NCI-H82 treated with DMSO at 0.1 percent for 48 hours (cell line): Measurements from ENCODE around the gene MNT.
A peak's percentile ranks its signal among the peaks of the same experiment; 100 is the strongest.

Experiments used
- DNase-seq: peaks from one replicate; lab custom pipeline; 2025; ENCODE audit not compliant: unreplicated experiment; lab: John Stamatoyannopoulos, UW

MNT gene

DNA sequence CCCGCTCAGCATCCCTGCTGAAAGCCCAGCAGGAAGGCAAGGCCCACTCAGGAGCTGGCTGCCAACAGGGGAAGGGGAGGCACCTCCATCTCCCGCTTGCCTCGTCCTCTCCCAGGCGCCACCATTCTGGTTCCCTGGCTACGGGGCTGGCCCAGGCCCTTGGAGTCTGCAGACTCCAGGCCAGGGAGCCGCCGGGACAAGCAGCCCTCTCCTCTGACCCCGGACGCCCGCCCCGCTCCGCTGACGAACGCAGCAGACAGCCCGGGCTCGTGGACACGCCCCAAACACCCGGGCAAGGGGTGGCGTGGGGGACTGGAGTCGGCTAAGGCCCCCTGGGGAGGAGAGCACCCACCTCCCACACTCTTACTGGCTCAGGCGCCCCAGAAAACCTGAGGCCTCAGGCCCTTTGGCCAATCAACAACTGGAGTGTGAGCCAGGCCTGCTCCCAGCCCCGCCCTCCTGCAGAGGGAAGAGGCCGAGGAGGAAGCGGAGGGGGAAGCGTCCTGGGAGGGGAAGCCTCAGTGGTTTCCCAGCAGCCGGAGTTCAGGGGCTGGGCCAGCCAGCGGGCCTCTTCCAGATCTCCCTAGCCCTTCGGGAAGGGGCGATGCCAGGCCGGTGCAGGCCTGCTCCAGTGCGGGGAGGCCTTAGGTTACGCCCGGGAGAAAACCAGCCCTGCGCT, 4.2 kb downstream of the MNT start:
- peak; percentile 82 for DNase-seq

DNA sequence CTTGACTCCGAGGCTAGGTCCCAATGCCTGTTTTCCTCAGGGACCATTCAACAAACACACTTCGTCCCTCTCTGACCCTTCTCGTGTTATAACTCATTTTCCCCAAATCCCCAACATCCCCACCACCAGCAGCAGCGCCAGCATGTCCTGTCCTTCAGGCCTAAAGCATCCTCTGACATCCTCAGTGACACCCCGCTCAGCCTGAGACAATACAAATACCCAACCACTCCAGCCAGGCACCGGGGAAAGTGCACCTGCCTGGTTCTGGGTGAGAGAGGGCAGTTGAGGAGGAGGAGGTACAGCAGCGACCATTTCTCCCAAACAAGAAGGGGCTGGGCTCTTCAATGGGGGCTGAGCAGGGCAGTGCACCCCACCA, 4.7 kb downstream of the MNT start:
- DNase-seq: no peak

DNA sequence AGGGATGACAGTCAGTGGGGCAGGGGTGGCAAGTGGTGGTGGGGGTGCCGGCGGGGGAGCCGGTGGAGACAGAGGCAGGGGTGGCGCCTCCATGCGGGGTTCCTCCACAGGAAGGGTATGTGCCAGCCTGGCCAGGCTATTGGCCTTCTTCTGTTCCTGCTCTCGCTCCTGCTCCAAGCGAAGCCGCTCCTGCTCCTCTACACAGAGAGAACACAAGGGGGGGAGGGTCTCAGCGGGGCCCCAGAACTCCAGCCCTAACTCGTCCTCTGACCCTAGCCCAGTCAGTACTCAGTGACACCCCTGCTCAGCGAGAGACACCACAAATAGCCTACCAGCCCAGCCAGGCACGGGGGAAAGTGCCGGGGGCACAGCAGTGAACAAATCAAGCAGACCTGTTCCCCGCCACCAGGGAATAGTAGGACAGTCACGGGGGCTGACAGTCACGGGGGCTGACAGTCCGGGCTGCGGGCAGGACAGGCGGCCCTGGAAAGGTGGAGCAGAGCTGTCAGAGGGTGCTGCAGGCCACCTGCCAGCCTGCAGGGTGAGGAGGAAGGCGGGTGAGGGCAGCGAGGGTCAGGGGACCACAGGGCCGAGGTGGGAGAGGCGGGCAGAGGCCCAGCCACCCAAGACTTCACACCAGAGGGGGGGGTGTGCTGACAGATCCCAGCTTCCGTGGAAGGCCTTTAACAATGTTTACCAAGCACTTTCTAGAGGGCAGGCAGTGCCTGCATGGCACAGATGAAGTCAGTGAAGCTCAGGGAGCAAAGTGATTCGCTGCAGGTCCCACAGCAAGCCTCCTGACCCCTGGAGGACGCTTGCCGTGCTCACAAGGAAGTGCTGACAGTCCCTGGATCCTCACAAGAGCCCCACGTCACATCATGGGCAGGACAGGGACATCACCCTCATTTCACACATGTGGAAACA, 5.3 kb downstream of the MNT start:
- DNase-seq: no peak

DNA sequence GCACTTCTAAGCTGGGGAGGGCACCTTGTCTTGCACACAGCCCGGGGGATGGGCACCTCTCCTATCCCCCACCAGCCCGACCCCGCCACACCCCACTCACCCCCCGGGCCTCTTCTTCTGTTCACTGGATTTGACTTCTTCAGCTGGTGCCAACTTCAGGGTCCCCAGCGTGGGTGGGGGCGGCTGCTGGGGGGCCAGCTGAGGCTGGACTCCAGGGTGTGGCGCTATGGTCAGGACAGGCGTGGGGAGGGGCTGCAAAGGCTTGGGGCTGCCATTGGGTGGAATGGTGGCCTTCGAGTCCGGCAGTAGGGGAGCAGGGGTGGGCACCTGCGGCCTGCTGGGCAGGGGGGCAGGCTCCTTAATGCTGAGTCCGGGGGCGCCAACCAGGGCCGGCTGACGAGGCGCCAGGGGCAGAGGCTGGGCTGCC, 6.1 kb downstream of the MNT start:
- DNase-seq: no peak

DNA sequence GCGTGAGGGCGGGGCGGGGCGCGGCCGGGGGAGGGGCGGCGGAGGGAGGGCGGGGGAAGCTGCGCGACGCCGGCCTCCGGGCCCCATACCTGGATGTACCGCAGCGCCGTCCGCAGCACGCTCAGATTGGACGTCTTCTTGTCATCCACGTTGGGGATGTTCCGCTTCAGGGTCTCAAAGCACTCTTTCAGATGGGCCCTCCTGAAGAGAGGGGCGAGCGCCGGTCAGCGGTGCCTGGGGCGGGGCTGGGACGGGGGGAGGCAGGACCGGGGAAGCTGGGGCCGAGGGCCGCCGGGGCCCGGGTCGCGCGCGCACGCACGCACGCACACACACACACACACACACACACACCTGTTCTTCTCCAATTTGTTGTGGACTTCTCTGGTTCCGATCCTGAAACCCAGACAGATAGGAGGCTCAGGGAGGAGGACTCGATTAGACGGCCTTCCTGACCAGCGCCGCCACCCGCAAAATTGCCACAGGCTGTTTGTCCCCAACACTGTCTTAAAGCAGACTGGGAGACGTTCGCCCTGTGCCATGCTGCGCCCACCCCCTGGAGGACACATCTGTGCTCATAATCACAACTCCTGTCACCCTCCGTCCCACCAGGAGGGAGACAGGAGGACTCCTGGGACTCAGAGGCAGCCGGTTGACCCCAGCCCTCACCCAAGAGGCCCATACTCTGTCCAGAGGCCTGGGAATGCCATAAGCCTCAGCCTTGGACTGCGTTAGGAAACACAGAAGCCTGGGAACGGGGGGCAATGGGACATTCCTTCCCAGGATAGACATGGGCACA, 6.7 kb downstream of the MNT start:
- DNase-seq: peak; percentile 67

DNA sequence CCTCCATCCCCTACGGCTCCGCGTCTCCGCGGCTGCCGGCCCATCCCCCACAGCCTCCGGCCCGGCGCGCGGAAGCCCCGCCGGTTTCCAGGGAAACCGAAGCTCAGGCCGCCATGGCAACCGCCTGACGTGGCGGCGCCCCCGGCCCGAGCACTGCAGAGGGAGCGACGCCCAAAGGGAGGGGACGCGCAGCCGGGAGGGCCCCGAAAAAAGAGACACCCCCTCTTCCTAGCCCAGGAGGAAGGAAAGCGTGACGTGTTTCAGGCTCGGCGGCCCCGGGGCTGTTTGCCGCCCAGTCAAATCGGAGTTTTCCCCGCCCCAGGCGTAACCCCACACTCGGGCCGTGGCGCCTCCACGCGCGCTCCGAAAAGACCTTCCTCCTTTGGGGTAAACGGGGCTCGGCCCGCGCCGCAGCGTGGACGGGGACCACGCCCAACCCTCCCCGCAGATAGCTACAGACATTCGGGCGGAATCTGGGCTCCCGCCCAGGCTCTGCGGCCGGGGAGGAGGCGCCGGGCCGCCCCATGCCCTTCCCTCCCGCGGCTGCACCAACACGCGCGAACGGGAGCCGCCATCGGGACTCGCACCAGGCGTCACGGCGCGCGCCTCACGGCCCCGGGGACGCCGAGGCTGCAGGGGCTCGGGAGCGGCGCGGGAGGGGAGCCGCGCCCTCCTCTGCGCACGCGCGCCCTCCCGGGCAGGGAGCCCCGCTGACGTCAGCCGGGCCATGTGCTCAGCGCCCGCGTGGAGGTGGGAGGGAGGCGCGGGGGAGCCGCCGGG, 7.5 kb downstream of the MNT start:
- DNase-seq: peak; percentile 65

DNA sequence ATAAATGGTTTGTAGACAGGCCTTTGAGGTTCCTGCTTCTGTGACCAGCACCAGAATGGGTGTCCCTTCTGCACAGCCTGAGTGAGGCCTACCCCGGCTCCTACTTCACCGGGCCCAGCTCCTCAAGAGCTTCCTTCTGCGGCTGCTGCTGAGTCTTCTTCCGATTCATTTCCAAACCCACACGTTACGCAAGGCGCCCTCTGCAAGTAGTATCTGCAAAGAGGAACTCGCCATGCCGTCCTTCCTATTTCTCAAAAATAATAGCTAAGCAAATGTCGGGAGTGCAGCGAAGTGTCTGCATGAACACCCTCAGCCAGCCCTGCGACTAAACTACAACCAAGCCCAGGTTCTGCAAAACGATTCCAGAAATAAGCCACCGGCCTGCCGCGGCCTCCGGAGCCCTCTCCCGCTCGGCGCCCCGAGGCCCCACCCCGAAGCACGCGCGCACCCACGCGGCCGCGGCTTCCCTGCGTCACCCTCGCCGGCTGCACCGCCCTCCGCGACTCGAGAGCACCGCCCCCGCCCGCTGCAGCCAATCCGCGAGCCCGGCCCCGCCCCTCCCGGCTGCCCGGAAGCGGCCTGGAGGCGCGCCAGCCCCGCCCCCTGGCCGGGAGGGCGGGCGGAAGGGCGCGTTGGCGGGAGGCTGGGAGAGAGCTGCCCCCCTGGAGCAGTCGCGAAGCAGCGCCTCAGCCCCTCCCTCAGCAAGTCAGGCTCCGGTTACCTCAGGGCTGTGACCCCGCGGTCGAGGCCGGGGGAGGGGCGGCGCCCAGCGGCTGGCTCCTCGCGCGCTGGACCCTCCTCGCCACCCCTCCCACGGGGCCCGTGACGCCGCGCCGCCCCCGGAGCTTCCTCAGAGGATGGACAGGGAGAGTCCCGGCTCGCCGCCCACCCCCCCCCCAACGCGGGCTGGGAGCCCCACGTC, 8.3 kb downstream of the MNT start:
- peak; percentile 93 for DNase-seq

DNA sequence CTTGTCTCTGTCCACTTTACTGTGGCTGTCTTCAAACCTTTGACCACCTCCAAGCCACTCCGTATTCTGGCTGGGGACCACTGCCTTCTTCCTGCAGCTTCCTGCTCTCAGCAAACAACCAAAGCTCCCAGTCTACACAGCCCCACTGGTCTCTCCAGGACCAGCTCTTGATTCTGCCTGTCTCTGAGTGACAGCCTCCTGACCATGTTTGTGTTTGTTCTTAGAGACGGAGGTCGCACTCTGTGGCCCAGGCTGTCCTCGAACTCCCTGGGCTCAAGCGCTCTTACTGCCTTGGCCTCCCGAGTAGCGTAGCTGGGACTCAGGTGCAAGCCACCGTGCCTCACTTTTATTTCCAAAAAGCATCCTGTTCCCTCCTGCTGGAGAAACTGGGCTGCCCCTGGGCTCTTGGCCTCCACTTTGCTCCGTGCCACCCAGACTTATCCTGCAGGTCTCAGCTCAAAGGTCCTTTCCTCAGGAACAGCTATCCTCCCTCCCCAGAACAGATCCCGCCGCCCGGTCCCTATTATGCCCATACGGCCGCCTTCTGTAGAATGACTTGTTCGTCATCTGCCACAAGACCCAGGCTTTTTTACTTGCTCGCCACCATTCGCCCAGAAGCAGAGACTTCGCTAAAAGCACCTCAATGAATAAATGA, 9.1 kb downstream of the MNT start:
- DNase-seq: no peak

DNA sequence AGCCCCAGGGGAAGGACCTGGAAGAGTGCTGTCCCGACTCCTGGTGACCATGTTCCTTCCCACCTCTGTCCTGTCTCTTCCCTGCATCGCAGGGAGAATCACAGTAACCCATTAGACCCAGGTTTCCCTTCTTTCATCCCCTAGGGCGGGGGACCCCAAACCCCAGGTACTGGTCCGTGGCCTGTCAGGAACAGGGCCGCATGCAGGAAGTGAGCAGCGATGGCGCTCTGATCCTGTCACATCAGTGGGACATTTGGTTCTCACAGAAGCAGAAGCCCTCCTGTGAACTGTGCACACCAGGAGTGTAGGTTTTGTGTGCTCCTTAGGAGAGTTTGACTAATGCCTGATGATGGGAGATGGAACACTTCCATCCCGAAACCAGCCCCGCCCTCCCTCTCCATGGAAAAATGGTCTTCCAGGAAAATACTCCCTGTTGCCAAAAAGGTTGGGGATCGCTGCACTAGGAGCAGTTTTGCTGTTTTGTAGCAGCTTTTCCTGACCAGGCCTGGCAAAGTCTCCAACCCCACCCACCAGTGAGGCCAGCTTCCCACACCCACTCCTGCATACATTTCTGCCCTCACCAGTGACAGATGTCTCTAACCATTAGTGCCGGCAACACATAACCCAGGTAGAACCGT, 10.5 kb downstream of the MNT start:
- DNase-seq: no peak

DNA sequence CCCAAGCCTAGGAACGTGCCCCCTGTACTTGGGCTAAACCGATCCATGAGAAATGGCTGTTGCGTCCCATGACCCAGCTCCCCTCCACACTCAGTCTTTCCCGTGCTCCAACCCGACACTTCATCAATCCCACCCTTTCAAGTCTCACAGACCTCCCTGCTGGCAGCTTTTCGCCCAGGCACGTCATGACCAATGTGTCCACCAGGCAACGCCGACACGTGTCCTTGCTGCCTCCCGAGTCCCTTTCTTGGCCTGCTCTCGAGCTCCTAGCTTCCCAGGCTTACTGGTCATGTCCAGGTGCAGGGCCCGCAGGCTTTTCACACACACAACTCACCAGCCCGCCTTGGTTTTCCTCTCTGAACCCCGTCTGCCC, 12.2 kb downstream of the MNT start:
- no peak for DNase-seq

DNA sequence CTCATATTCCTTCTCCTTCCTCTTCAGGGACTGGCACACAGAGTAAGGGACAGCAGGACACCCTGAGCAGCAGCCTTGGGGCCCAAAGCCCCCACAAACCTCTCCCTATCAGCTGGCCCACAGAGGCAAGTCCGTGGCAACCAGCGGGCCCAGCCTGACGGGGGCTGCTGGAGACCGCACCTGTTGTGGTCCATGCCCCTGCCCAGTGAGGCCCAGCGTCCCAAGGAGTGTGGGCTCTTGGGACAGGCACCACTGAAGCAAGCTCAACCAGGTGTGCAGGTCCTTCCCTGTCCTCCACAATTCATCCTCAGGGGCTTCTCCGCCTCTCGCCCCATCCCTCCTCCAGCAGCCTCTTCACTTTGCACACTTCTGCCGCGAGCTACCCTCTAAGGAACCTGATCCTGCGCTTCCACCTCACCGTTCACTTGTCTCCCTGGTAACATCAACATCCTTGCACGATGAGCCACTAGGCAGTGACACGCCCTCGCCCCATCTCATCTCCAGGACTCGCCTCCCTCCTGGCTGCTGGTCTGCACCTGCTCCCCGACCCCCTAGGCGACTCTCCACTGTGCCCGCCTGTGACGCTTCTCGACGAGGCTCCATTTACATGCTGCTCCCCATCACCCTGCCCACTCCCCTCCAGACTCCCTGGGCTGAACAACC, 12.7 kb downstream of the MNT start:
- DNase-seq: no peak

DNA sequence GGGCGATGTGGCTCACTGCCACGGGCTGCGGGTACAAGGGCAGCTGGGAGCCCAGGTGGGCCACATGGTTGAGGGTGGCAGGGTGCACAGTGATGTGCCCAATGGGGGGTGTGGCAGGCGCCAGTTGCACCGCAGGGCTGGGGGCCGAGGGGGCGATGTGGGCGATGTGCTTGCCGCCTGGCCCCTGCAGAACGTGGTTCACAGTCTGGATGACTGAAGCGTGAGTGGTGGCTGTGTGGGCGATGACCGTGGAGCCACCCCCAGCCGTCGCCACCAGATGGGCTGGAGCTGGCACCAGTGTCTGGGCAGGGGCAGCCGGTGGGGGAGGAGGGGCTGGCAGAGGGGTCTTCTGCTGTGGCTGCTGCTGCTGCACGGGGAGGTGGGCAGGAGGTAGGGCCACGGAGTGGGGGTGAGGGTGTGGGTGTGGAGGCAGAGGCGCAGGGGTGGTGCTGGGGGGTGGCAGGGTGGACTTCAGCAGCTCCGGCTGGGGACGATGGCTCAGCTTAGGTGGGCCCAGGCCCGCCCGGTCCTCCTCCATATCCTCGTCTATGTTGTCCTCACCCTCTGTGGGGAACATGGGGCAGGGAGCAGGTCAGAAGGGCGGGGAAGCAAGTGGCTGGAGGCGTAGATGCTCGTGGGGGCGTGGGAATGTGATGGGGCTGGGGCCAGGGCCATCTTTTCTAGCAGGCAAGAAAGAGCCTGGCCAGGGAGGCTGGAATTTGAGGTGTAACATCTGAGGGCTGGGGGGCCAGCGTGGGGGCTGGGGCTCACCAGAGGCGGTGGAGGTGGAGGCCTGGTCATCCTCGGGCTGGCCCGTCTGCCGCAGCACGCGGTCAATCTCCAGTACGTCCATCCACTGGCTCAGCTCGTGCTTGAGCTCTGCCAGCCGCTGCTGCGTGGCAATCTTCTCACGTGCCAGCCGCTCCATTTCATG, 13.5 kb downstream of the MNT start:
- no peak for DNase-seq

DNA sequence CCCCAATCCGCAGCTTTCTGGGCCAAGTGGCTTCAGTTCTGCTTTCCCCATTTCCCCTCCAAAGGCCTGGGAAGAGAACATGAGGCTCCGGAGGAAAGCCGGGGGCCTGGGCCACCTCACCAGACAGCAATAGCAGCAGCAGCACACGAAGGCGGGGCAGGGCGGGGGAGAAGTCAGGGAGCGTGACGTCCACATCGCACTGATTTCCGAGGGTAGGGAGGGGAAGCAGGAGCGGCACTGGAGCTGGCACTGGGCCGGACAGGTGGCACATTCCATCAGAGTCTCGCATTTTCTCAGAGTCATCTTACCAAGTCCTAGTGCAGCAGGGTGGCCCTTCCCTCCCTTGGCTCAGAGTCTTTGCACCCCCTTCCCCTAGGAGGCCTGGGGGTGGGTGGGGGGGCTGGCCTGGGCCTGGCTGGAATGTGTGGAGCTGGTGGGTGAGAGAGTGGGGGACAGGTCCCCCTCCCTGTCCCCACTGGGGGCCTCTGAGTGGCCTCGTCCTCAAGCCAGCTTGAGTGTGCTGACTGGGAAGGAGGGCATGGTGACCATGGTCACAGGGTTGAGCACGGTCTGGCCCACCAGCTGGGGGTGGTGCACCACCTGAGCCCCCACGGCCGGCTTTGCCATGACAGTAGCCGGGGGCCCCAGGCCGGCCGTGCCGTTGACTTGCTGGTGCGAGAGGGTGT, 14.3 kb downstream of the MNT start:
- DNase-seq: no peak

DNA sequence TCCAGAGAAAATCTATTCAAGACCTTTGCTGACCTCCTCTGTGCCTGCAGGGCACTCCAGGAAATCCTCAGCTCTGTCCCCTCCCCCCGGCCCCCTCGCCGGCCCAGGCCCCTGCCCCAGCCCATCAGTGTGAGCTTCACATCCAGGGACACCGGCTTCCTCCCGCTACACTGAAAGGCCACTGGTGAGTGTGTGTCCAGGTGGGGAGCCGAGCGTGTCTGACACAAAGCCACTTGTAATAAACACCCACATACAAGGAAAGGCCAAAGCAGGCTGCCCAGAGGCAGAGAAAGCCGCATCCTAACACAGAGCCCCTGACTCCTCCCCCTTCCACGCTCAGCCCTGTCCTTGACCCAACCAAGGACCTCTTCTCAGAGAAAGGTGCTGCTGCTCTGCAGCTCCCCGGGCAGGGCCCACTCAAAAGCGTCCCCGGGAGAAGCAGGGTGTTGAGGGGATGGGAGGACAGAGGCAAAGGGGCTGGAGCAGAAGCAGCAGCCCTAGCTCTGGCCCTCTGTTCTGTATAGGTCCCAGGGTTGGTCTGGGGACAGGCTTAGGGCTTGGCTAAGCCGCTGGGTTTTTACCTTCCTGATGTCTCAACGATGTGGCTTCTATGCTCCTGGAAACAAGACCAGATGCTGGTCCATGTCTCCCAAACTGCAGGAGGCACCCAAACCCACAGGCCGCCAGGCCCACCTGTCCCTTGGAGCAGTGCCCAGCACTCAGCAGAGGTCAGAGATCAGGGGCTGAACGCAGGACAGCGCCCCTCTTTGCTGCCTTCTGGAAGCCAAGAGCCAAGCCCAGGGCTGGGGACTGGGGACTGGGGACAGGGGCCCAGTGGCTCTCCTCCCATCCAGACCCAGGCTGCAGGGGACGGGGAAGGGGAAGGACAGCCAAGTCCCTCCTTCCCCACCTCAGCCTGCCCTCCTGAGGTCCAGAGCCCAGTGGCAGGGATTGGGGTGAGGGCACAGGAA, 15.3 kb downstream of the MNT start:
- no peak for DNase-seq

DNA sequence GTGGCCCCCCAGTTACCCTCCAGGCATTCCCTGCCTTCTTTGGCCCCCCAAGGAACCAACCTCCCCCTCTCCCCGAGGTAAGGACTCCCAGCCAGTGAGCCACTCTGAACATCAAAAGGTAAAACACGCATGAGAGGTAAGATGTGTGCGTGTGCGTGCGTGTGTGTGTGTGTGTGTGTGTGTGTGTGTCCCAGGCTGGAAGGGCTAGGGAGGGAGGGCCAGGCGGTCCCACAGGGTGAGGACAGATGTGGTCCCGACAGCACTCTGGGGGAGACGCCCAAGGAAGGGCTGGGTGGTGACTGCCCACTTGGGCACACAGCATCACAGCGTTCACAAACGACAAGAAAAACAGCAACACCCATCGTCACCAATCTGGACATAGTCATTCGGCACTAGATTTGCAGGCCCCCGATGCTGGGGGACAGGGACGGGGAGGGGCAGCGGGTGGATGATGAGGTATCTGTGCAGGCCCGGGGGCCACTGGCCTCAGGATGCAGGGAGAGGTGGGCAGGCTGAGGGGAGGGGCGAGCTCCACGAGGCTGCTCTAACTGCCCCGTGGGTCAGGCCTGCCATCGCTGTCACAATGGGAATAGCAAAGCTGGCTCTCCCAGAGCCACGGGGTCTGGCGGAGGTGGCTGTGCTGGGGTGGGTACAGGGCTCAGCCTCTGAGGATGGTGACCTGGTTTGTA, 16.3 kb downstream of the MNT start:
- no peak for DNase-seq
